Osteoblast (primary cell): Measurements from ENCODE around the gene OR7D2. TPM values are rescaled to one million over a fixed set of nuclear protein-coding genes. Genes with fewer than 3 reads are reported as not detected.

Experiments
- DNase-seq: peaks from one replicate; pipeline ENCODE4 v3.0.0; 2011; ENCODE audit warnings: low spot score, mixed read lengths; ENCODE audit not compliant: insufficient read length; ENCODE audit errors: missing footprints
- H2AFZ ChIP-seq: 2 replicates; pipeline ENCODE4 v1.6.0; 2011; ENCODE audit warnings: mild to moderate bottlenecking, low read length
- H3K27ac ChIP-seq: 2 replicates; pipeline ENCODE4 v1.5.1; 2011; ENCODE audit warnings: mild to moderate bottlenecking, low read depth, low read length, moderate library complexity
- H3K27me3 ChIP-seq: 2 replicates; pipeline ENCODE4 v1.6.0; 2012; ENCODE audit warnings: mild to moderate bottlenecking, control low read depth, inconsistent platforms, low read length, moderate library complexity; ENCODE audit not compliant: insufficient read depth
- H3K36me3 ChIP-seq: 2 replicates; pipeline ENCODE4 v1.5.1; 2011; ENCODE audit warnings: mild to moderate bottlenecking, low read length, control low read depth, moderate library complexity; ENCODE audit not compliant: insufficient read depth
- H3K4me1 ChIP-seq: 2 replicates; pipeline ENCODE4 v1.5.1; 2011; ENCODE audit warnings: mild to moderate bottlenecking, low read length, control low read depth, moderate library complexity; ENCODE audit not compliant: insufficient read depth
- H3K4me2 ChIP-seq: 2 replicates; pipeline ENCODE4 v1.6.0; 2011; ENCODE audit warnings: mild to moderate bottlenecking, low read length; ENCODE audit not compliant: insufficient read depth
- H3K4me3 ChIP-seq: fragments of 200-600 bp; sonication (generic); 3 replicates; pipeline ENCODE4 v1.5.1; 2012; ENCODE audit warnings: mild to moderate bottlenecking, low read length, inconsistent platforms; ENCODE audit not compliant: insufficient read depth
- H3K79me2 ChIP-seq: 2 replicates; pipeline ENCODE4 v1.6.0; 2012; ENCODE audit warnings: mild to moderate bottlenecking, low read length, control low read depth, inconsistent platforms; ENCODE audit not compliant: insufficient read depth
- H3K9me3 ChIP-seq: 2 replicates; pipeline ENCODE4 v1.5.1; 2011; ENCODE audit warnings: low read depth, low read length, control low read depth
- H4K20me1 ChIP-seq: 2 replicates; pipeline ENCODE4 v1.6.0; 2012; ENCODE audit warnings: mild to moderate bottlenecking, low read length, control low read depth; ENCODE audit not compliant: insufficient read depth
- total RNA-seq: library from RNA; depleted of rRNA; stranded (reverse); fragments of >200 nt; gene quantifications from 2 replicates; pipeline ENCODE4 v1.2.3, GENCODE V29; 2012
- TF ChIP-seq, protein P1 (sequence below): IDR thresholded peaks from 2 replicates; pipeline ENCODE4 v1.5.1; 2011; ENCODE audit warnings: mild to moderate bottlenecking, low read depth, low read length, moderate library complexity; ENCODE audit errors: extremely low read depth

OR7D2 gene
- total RNA-seq, 1 donor, result not detected

DNA sequence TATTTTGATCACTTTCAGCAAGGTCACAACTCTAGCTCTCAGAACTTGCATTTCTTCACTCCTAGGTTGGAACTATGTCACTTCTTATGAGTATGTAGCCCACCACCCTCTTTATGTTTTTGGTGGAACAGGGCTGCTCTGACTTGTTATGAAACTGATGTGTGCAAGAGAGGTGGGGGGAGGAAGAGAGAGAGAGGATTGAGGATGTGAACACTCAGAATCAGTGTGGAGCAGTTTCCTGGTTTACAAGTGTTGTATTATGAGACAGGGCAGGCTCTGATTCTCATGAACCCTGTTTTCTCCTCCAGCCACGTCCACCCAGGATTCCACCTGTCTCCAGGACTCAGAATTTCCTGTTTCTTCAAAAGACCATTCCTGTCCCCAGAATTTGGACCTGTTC is 22.5 kb upstream of the OR7D2 start:
- Histone ChIP-seq H3K36me3 (peaks cover 54% of the 10 kb centered on the region), H3K79me2 (peaks cover 62% of the 10 kb centered on the region), H3K4me2 (no peak overlapping the region), H2AFZ (no peak overlapping the region), H3K9me3 (peaks cover 16% of the 10 kb centered on the region), H3K4me1 (no peaks in the 10 kb centered on the region), H3K27ac (no peak overlapping the region), H3K4me3 (no peak overlapping the region), H3K27me3 (no peaks in the 10 kb centered on the region), H4K20me1 (peaks cover 13% of the 10 kb centered on the region)
- DNase-seq, result no peak
- TF ChIP-seq, protein P1, sequence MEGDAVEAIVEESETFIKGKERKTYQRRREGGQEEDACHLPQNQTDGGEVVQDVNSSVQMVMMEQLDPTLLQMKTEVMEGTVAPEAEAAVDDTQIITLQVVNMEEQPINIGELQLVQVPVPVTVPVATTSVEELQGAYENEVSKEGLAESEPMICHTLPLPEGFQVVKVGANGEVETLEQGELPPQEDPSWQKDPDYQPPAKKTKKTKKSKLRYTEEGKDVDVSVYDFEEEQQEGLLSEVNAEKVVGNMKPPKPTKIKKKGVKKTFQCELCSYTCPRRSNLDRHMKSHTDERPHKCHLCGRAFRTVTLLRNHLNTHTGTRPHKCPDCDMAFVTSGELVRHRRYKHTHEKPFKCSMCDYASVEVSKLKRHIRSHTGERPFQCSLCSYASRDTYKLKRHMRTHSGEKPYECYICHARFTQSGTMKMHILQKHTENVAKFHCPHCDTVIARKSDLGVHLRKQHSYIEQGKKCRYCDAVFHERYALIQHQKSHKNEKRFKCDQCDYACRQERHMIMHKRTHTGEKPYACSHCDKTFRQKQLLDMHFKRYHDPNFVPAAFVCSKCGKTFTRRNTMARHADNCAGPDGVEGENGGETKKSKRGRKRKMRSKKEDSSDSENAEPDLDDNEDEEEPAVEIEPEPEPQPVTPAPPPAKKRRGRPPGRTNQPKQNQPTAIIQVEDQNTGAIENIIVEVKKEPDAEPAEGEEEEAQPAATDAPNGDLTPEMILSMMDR, result no peak

DNA sequence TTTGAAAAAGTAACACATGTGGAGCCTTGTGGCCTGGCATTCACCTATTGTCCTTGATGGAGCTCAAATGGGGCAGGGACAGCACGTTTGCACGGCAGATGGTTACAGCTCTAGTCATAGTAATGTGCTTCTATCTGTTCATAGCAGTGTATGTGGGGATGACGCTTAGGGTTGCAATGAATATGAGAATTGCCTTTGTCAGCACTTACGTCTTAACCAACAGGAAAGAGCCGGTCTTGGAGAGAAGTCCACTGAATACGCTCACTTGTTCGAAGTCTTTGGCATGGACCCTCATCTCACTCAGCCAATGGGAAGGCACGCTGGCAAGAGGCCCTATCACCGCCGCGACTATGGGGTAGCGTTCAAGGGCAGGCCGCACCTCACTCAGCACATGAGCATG is 18.9 kb upstream of the OR7D2 start:
- peaks cover 78% of the 10 kb centered on the region for H3K36me3 ChIP-seq
- no peaks in the 10 kb centered on the region for H4K20me1 ChIP-seq
- no peak overlapping the region for H3K27ac ChIP-seq
- TF ChIP-seq, protein P1, result no peak
- peaks cover 28% of the 10 kb centered on the region for H3K79me2 ChIP-seq
- peaks cover 20% of the 10 kb centered on the region for H3K9me3 ChIP-seq
- no peak overlapping the region for H3K4me3 ChIP-seq
- H3K4me2 ChIP-seq, result no peak overlapping the region
- DNase-seq, result no peak
- H2AFZ ChIP-seq, result no peak overlapping the region
- no peaks in the 10 kb centered on the region for H3K4me1 ChIP-seq
- no peaks in the 10 kb centered on the region for H3K27me3 ChIP-seq

DNA sequence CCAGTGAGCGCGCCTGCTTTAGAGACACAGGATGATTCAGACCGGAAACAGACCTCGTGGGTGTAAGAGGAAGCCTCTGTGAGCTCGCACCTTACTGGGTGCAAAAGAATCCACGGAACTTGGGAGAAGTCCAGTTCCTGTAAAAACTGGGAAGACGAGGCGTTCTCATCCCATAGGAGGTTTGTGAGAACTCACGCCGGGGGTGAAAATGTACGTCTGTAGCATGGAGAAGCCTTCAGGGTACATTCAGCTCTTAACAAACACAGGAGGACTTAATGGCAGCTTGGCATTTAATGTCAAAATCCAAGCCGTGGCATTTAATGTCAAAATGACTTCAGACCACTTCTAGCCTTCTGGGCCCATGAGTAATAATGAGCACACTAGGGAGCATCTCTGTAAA is 17.4 kb upstream of the OR7D2 start:
- no peak overlapping the region for H3K4me3 ChIP-seq
- H3K27me3 ChIP-seq, result no peaks in the 10 kb centered on the region
- H3K27ac ChIP-seq, result no peak overlapping the region
- H2AFZ ChIP-seq, result no peak overlapping the region
- TF ChIP-seq, protein P1, result no peak
- peaks cover 75% of the 10 kb centered on the region for H3K36me3 ChIP-seq
- H4K20me1 ChIP-seq, result no peaks in the 10 kb centered on the region
- DNase-seq, result no peak
- peaks cover 13% of the 10 kb centered on the region for H3K79me2 ChIP-seq
- no peak overlapping the region for H3K4me2 ChIP-seq
- H3K4me1 ChIP-seq, result no peaks in the 10 kb centered on the region
- peaks cover 20% of the 10 kb centered on the region for H3K9me3 ChIP-seq

DNA sequence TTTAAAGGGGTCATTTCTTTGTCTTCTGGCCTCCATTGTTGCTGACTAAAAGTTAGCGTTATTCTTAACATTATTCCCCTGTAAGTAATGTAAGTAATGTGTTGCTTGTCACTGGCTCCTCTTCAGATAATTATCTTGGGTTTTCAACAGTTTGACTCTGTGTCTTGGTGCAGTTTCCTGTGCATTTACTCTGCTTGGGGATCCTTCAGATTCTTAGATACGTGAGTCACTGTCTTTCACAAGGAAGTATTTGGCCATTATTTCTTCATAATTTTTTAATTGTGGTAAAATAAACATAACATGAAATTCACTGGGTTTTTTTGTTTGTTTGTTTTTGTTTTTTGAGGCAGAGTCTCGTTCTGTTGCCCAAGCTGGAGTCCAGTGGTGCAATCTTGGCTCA is 13.5 kb upstream of the OR7D2 start:
- Histone ChIP-seq H3K36me3 (peaks cover 37% of the 10 kb centered on the region), H3K79me2 (peaks cover 3% of the 10 kb centered on the region), H3K27ac (no peak overlapping the region), H3K4me2 (no peak overlapping the region), H3K27me3 (no peaks in the 10 kb centered on the region), H2AFZ (no peak overlapping the region), H3K4me1 (no peaks in the 10 kb centered on the region), H3K9me3 (peaks cover 16% of the 10 kb centered on the region), H3K4me3 (no peak overlapping the region), H4K20me1 (no peaks in the 10 kb centered on the region)
- TF ChIP-seq, protein P1, result no peak
- no peak for DNase-seq
